Measurements from ENCODE around the gene RPS27L.
"Not testable (repeated sequence)": the region's sequence is repeated elsewhere in the genome, so short reads cannot be mapped to it uniquely, and the experiment has no call there.

Gene RPS27L

DNA sequence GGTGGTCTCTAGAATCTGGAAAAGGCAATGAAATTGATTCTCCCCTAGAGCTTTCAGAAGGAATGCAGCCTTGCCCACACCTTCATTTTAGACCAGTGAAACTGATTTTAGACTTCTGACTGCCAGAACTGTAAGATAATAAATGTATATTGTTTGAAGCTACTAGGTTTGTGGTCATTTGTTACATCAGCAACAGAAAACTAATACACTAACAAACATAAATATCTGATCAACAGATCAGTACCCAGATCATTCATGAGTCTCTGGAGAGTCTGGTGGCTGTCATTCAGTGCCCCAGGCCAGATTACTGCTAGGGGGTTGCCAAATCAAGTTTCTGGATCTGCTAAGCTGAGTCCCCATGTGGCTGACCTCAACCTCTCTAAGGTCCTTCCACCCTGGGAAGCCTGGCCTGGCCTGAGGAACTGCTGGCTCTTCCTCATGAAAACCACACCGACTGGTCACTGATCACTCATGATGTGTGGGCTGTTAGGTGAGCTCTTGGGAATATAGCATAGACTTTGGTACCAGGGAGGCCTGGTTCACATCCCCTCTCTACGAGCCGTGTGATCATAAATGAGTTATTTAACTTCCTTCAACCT, 46.8 kb downstream of the RPS27L start:
- DNase-seq (ENCODE audit: low spot score), result no peak
- TF ChIP-seq, protein P1, sequence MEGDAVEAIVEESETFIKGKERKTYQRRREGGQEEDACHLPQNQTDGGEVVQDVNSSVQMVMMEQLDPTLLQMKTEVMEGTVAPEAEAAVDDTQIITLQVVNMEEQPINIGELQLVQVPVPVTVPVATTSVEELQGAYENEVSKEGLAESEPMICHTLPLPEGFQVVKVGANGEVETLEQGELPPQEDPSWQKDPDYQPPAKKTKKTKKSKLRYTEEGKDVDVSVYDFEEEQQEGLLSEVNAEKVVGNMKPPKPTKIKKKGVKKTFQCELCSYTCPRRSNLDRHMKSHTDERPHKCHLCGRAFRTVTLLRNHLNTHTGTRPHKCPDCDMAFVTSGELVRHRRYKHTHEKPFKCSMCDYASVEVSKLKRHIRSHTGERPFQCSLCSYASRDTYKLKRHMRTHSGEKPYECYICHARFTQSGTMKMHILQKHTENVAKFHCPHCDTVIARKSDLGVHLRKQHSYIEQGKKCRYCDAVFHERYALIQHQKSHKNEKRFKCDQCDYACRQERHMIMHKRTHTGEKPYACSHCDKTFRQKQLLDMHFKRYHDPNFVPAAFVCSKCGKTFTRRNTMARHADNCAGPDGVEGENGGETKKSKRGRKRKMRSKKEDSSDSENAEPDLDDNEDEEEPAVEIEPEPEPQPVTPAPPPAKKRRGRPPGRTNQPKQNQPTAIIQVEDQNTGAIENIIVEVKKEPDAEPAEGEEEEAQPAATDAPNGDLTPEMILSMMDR (IDR thresholded peaks at IDR 0.05; ENCODE audit: extremely low read depth, missing control alignments), result no peak

GRCh38 chr15:63109920-63110319, 47.4 kb downstream of the RPS27L start:
- DNase-seq (ENCODE audit: low spot score), result no peak
- TF ChIP-seq, protein P1 (IDR thresholded peaks at IDR 0.05; ENCODE audit: extremely low read depth, missing control alignments), result no peak

GRCh38 chr15:63109498-63109897, 47.8 kb downstream of the RPS27L start:
- no peak for DNase-seq (ENCODE audit: low spot score)
- TF ChIP-seq, protein P1 (IDR thresholded peaks at IDR 0.05; ENCODE audit: extremely low read depth, missing control alignments), result no peak

DNA sequence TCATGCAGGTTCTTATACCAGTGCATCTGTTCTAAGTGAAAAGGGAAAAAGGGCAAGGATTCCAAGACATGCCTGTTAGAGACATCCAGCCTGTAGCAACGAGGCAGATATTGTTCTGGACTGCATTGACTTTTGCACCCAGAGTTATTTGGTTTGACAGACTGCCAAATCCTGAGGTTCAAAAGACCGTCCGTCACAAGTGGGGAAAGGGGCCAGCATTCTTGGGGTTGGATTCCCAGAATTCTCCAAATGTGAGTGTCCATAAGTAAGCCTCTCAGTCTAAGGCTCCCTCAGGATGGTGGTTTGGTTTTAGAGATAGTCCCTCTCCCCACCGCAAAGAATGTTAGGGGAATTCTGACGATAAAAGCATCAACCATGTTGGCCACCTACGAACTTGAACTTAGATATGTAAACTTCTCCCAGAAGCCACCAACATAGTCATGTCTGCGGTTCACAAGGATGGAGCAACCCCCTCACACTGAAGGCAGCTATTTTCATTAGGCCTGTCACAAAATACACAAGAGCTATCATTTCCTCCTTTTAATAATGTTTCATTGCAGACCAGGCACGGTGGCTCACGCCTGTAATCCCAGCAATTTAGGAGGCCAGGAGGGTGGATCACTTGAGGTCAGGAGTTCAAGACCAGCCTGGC, 49.3 kb downstream of the RPS27L start:
- no peak for DNase-seq (ENCODE audit: low spot score)

GRCh38 chr15:63105354-63105753, 51.9 kb downstream of the RPS27L start:
- DNase-seq (ENCODE audit: low spot score), result not testable (repeated sequence)

More for the DNA sequence above, 49.3 kb downstream of the RPS27L start:
- TF ChIP-seq, protein P1 (IDR thresholded peaks at IDR 0.05; ENCODE audit: extremely low read depth, missing control alignments), result no peak

- no peak for DNase-seq (ENCODE audit: low spot score)
- TF ChIP-seq, protein P1 (IDR thresholded peaks at IDR 0.05; ENCODE audit: extremely low read depth, missing control alignments), result no peak
These were observed 52.5 kb downstream of the RPS27L start for GRCh38 chr15:63104727-63105126.

DNA sequence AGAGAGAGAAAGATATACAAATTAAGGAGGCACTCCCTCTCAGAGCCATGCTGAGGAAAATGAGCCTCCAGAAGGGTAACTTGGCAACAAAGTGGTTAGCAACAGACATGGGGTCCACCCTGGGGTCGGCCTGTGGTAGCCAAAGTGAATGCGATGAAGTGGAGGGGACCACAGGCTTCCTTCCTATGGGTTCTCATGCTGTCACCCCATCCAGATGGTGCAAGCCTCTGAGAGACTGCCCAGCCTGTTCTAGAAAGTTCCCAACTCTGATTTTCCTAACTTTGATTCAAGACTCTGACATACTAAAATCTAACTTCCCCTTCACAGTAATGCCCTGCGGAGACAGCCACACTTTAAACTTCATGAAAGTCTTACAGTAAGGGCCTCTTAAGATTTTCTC, 53.9 kb downstream of the RPS27L start:
- TF ChIP-seq, protein P1 (IDR thresholded peaks at IDR 0.05; ENCODE audit: extremely low read depth, missing control alignments), result no peak
- no peak for DNase-seq (ENCODE audit: low spot score)

DNA sequence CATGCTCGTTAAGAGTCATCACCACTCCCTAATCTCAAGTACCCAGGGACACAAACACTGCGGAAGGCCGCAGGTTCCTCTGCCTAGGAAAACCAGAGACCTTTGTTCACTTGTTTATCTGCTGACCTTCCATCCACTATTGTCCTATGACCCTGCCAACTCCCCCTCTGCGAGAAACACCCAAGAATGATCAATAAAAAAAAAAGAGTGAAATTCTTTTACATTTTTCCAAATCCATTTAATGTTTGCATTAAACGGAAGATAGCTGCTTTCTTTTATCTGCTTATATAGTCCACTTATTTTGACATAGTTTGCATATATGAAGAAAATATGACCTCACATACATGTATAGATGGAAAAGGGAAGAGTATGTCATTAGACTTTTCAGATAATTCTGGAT, 57.7 kb downstream of the RPS27L start:
- DNase-seq (ENCODE audit: low spot score), result not testable (repeated sequence)

DNA sequence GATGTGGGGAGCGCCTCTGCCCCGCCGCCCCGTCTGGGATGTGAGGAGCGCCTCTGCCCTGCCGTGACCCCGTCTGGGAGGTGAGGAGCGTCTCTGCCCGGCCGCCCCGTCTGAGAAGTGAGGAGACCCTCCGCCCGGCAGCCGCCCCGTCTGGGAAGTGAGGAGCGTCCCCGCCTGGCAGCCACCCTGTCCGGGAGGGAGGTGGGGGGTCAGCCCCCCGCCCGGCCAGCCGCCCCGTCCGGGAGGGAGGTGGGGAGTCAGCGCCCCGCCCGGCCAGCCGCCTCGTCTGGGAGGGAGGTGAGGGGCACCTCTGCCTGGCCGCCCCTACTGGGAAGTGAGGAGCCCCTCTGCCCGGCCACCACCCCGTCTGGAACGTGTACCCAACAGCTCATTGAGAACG, 58.4 kb downstream of the RPS27L start:
- not testable (repeated sequence) for DNase-seq (ENCODE audit: low spot score)
